Measurements from ENCODE around the gene APPBP2.

Gene APPBP2

GRCh38 chr17:60451071-60451470, 75.0 kb downstream of the APPBP2 start:
- peak in 8 of 42 donors; percentile 22 to 68 (median 32) for DNase-seq
- intact Hi-C loops (cut with DNase I) = no loop called here

- intact Hi-C loops (cut with DNase I) = loop anchor here (5.0 to 10.0 kb wide), 2 partner anchors 35 to 77 kb away; partner anchors contain the start of gene APPBP2
- no peak for DNase-seq
These were observed 78.7 kb downstream of the APPBP2 start for GRCh38 chr17:60447375-60447774.

- no peak for DNase-seq
- intact Hi-C loops (cut with DNase I) = loop anchor here (5.0 to 10.0 kb wide), 2 partner anchors 37 to 80 kb away; partner anchors contain the start of gene APPBP2
These were observed 80.9 kb downstream of the APPBP2 start for GRCh38 chr17:60445144-60445543.

- intact Hi-C loops (cut with DNase I) = loop anchor here (10.0 kb wide), 1 partner anchor 81 kb away; the partner anchor contains the start of gene APPBP2
- DNase-seq = peak in 4 of 42 donors; percentile 20 to 43 (median 29)
These were observed 82.3 kb downstream of the APPBP2 start for GRCh38 chr17:60443713-60444112.

GRCh38 chr17:60442271-60443173, 83.5 kb downstream of the APPBP2 start:
- peak in 4 of 42 donors; percentile 23 to 56 (median 39) for DNase-seq
- intact Hi-C loops (cut with DNase I) = loop anchor here (10.0 kb wide), 1 partner anchor 82 kb away; the partner anchor contains the start of gene APPBP2

GRCh38 chr17:60439501-60439900, 86.5 kb downstream of the APPBP2 start:
- DNase-seq = no peak
- intact Hi-C loops (cut with DNase I) = loop anchor here (10.0 kb wide), 1 partner anchor 295 kb away; the partner anchor contains the start of gene CA4

- intact Hi-C loops (cut with DNase I) = loop anchor here (10.0 kb wide), 1 partner anchor 292 kb away; the partner anchor contains the start of gene CA4
- DNase-seq = peak in 2 of 42 donors; percentile 19 to 23
These were observed 89.4 kb downstream of the APPBP2 start for GRCh38 chr17:60436676-60437075.

- intact Hi-C loops (cut with DNase I) = loop anchor here (10.0 kb wide), 1 partner anchor 291 kb away; the partner anchor contains the start of gene CA4
- peak in 40 of 42 donors; percentile 22 to 93 (median 79) for DNase-seq
These were observed 90.5 kb downstream of the APPBP2 start for GRCh38 chr17:60435244-60436167.

- DNase-seq = peak in 1 of 42 donors; percentile 12
- intact Hi-C loops (cut with DNase I) = loop anchor here (10.0 kb wide), 1 partner anchor 289 kb away; the partner anchor contains the start of gene CA4
These were observed 92.7 kb downstream of the APPBP2 start for GRCh38 chr17:60433021-60433997.

GRCh38 chr17:60430561-60430960, 95.5 kb downstream of the APPBP2 start:
- intact Hi-C loops (cut with DNase I) = loop anchor here (10.0 kb wide), 1 partner anchor 286 kb away; the partner anchor contains the start of gene CA4
- peak in 2 of 42 donors; percentile 4 to 7 for DNase-seq

- DNase-seq = peak in 1 of 42 donors; percentile 18
- intact Hi-C loops (cut with DNase I) = loop anchor here (10.0 kb wide), 1 partner anchor 206 kb away; no protein-coding TSS in a partner anchor
These were observed 97.6 kb downstream of the APPBP2 start for GRCh38 chr17:60428491-60428890.

- peak in 1 of 42 donors; percentile 14 for DNase-seq
- intact Hi-C loops (cut with DNase I) = loop anchor here (10.0 kb wide), 1 partner anchor 208 kb away; no protein-coding TSS in a partner anchor
These were observed 99.4 kb downstream of the APPBP2 start for GRCh38 chr17:60426596-60426995.

- no peak for DNase-seq
- intact Hi-C loops (cut with DNase I) = loop anchor here (10.0 kb wide), 1 partner anchor 209 kb away; no protein-coding TSS in a partner anchor
These were observed 100.4 kb downstream of the APPBP2 start for GRCh38 chr17:60425626-60426025.

GRCh38 chr17:60423865-60424264, 102.2 kb downstream of the APPBP2 start:
- DNase-seq = no peak
- intact Hi-C loops (cut with DNase I) = loop anchor here (10.0 kb wide), 1 partner anchor 211 kb away; no protein-coding TSS in a partner anchor

GRCh38 chr17:60422162-60422665, 103.8 kb downstream of the APPBP2 start, which contains the start of gene CHCT1:
CHCT1 (plus strand) TSS chr17:60422489; CDS start chr17:60422593, 104 bp downstream.
- intact Hi-C loops (cut with DNase I) = loop anchor here (10.0 kb wide), 1 partner anchor 213 kb away; no protein-coding TSS in a partner anchor
- DNase-seq = no peak

GRCh38 chr17:60421273-60422161, 104.5 kb downstream of the APPBP2 start:
- intact Hi-C loops (cut with DNase I) = loop anchor here (10.0 kb wide), 1 partner anchor 213 kb away; no protein-coding TSS in a partner anchor
- DNase-seq = peak; percentile 40 to 87 (median 74)

Measured in head of caudate nucleus (tissue), 42 donors.